Activated CD8-positive, alpha-beta memory T cell treated with anti-CD3 and anti-CD28 coated beads, Interleukin-2, amount 50 U/mL, for 1 hour (primary cell): ENCODE results near the gene SARDH.

Source experiments
- DNase-seq: peaks from one replicate; pipeline ENCODE4 v3.0.0-alpha.2; 2020; ENCODE audit errors: extremely low read depth

The SARDH gene

GRCh38 chr9:133671371-133671770, 66.8 kb downstream of the SARDH start:
- DNase-seq: no peak

- no peak for DNase-seq
Observed at GRCh38 chr9:133670466-133670865, 67.7 kb downstream of the SARDH start.

DNA sequence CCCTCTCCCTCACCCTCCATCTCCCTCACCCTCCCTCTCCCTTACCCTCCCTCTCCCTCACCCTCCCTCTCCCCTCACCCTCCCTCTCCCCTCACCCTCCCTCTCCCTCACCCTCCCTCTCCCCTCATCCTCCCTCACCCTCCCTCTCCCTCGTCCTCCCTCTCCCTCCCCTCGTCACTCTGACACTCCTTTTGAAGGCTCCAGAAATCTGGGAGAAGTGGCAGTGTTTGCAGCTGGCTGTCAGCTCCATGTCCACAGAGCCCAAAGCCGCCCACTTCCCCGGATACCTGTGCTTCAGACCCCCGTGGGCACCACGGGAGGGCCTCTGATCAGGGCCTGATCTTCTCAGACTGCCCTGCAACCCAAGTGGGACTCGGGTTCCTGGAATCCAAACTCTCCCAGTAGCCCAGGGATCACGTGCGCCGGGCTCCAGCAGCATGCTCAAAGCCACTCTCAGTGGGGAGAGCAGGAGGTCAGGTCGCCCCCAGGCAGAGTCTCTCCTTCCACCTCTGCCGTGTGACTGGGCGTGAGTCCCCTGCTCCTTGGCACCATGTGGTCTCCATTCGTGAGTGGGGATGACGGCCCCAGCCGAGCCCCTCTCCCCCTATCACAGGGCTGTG, 68.9 kb downstream of the SARDH start:
- DNase-seq: no peak

DNA sequence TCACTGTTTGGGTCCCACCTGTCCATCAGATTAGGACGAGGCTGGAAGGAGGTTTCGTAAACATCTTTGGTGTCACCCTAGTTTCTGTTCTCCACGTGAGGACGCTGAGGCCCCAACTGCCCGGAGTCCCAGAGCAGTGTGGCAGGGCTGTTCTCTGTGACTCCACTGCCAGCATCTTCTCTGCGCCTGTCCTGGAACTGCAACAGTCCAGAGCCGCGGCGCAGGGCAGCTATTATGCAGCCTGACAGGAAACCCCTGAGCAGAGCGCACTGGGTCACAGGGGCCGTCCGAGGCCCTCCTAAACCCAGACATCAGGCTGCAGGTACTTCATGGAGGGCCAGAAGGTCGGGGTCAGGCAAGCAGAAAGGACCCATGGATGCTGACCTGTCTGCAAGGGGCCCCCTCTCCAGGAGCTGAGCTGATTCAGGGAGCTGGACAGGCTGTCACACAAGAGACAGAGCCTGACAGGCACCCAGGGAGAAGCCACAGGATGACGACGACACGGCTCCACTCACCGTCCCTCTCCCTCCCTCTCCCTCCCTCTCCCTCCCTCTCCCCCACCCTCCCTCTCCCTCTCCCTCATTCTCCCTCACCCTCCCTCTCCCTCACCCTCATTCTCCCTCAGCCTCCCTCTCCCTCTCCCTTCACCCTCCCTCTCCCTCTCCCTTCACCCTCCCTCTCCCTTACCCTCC, 70.2 kb downstream of the SARDH start:
- no peak for DNase-seq

DNA sequence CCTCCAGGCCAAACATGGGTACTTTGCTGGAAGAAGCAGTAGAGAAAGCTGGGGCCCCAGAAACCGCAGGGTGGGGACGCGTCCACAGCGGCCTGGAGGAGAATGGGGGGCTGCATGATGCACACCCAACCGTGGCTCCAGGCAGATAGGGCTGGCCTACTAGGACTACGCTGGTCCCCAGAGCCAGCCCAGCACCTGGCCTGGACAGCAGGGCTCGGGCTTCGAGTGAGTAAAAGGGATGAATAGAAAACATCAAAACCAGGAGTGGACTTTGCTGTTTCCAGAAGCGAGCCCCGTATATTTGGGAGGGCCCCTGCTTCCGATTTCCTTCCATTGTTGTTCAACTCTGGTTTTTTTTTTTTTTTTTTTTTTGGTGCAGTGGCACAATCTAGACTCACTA, 71.3 kb downstream of the SARDH start:
- DNase-seq: no peak

- DNase-seq: no peak
Observed at GRCh38 chr9:133666387-133666786, 71.8 kb downstream of the SARDH start.

DNA sequence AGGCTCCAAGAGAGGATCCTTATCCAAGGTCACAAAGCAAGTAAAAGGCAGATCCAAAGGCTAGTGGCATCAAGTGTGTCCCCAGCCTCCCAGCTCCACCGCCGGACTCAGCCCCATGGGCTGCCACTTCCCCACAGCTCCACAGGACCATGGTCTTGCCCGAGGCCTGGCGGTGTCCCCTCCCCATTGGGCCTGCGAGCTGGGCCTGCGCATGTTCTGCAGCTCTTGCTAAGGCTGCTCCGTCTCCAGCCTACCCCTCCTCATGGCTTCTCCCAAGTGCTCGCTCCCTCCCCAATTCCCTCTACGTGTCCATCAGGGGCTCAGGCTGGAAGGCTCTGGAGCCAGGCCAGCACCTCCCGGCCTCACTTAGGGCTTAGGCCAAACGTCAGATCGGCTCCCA, 72.6 kb downstream of the SARDH start:
- DNase-seq: no peak

- DNase-seq: no peak
Observed at GRCh38 chr9:133665096-133665495, 73.1 kb downstream of the SARDH start.

DNA sequence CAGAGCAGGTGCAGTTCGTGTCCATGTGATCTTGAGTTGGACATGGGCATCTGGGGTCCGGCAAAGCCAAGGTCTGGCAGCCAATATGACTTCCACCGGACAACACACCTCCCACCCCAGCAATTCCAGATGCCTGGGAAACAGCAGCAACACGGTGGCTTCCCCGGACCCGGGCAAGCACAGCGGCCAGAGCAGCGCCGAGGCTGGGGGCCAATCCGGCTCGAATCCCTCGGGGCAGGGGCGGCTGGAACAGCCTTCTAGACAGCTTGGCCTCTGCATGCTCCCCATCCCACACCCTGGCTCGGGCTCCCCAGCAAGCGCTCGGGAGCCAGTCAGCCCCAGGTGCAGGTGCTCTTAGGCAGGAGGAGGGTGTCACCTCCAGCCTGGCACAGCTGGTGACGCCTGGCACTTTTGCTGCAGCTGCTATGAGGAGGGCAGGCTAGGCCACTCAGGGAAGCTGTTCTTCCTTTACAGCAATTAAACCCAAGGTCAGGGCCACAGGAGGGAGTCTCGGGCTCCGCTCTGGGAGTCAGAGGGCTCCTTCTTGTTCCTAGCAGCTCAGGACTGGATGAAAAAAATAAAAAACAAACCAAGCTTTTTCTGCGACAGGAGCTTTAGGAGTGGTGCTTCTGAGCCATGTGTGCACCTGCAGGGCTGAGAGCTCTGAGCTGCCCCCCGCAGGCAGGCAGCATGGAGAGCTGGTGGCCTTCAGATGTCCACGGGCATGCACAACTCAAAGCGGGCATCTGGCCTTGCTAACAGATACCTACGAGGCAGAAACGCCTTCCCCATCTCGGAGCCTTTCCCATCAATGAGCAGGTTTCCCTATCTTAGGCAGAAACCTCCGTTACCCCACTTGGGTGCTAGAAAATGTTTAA, 73.7 kb downstream of the SARDH start:
- no peak for DNase-seq

DNA sequence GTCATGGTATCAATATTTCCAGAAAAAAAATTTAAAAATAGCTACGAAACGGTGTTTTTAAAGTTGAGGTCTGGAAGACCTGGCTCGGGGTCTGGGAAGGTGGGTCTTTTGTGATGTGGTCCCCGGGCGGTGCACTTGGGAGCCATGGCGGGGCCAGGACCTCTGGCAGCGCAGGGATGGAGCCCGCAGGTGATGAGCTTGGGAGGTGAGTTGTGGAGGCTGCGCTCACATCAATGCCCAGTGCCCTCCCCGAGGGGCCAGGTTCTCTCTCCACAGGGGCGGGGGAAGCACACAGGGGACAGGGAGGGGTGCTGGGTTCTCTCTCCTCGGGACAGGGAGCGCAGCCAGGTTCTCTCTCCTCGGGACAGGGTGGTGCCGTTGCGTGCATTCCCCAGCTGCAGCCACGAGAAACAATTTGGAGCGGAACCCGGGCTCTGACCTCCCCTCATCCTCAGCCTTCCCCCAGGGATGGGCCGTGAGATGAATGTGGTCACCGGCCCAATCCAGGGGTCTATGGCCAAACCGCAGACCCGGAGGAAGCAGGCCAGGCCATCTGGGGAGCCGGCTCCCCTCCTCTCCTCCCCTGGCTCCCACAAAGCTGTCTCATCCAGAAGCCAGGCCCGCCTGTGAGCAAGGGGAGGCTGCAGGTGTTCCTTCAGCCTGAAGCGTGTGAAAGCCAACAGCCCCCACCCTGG, 76.2 kb downstream of the SARDH start:
- DNase-seq: no peak

GRCh38 chr9:133659516-133659915, 78.6 kb downstream of the SARDH start:
- DNase-seq: no peak

GRCh38 chr9:133658442-133659431, 79.4 kb downstream of the SARDH start:
- DNase-seq: no peak

DNA sequence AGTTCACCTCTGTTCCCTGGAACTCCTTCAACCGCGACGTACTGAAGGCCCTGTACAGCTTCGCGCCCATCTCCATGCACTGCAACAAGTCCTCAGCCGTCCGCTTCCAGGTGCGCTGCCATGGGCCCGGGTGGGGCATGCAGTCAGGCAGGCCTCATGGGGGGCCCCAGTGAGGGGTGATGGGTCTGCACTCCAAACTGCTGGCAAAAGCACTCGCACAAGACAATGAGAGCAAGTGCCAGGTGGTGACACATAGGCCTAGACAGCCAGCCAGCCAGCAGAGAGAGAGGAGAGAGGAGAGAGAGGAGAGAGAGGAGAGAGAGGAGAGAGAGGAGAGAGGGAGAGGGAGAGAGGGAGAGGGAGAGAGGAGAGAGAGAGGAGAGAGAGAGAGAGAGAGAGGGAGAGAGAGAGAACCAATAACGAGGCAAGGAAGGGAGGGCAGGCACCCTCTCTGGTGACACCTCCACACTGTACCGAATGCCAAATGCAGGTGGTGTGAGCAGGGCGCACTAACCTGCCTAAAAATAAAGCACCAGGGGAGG, 81.0 kb downstream of the SARDH start:
- DNase-seq: no peak

- DNase-seq: no peak
Observed at GRCh38 chr9:133656211-133657119, 81.7 kb downstream of the SARDH start.

GRCh38 chr9:133655701-133656100, 82.5 kb downstream of the SARDH start:
- no peak for DNase-seq

DNA sequence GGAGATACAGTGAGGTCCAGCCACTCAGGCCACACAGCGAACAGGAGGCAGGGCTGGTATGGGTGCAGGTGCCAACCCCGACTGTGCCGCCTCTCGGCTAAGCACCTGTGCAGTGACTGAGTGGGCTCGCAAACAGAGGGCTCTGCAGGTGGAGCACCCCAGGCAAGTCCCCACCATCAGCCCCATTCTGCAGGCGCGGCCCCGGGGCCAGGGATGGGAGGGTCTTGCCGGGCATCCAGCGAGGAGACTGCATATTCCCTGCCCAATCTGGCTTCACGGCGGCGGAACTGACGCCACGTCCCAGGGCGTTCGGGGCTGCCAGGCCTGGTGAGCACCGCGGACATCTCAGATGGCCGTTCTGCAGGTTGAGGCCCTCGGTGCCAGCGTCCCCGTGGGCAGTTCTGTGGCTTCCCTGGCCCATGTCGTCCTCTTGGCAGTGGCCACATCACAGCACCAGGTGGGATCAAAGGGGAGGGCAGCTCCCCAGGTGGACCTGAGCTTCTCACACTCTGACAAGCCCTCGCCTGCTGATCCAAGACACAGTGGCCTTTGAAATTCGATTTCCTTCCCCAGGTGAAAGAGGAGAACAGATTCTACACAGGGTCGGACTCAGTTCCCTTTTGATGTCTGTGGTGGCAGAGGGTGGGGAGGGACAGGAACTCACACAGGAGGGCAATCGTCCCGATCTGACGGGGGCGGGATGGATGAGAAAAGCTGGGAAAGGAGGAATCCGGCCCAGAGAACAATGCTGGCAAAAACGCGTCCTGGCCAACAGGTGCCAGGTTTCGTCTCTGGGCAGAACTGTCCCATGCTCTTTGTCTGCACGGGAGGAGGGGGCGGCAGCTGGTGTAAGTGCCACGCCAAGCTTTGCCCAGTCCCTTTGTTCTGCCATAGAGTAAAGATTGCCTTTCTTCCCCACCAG, 83.2 kb downstream of the SARDH start:
- DNase-seq: no peak

DNA sequence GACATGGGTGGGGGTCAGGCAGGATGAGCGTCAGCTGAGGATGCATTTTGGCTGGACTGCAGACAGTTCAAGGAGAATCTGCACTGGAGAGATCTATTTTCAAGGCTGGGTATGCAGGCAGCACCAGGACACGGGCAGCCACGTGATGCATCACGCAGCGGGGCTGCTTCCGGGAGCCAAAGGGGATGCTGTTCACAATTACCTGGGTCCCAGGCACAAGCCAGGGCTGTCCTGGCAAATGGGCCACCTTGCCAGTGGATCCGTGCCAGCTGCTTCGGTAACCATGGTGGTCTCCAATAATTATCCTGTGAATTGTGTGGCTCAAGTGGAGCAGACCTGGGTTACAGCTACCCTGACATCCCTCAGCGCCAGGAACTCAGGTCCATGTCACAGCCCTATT, 84.5 kb downstream of the SARDH start:
- DNase-seq: no peak

- DNase-seq: no peak
Observed at GRCh38 chr9:133650026-133650425, 88.1 kb downstream of the SARDH start.

DNA sequence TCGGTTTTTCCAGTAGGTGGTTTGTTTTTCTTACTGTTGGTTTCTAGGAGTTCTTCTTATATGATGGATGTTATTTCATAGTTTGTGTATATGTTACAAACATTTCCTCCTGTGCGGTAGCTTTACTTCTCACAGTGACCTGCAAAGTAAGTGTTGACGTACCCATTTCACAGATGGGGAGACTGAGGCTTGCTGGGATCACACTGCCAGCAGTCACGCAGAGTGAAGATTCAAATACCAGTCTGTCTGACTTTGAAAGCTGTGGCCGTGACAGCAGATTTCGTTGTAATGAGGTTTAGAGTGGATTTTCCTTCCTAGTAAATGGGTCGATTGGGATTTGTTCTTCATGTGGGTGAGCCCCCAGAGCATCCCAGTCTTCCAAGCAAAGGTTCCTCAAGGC, 89.0 kb downstream of the SARDH start:
- DNase-seq: no peak
